GM19238 (cell line): ENCODE measurements around the gene AHSP.
"Not testable (repeated sequence)": the region's sequence is repeated elsewhere in the genome, so short reads cannot be mapped to it uniquely, and the experiment has no call there.

Experiments used
- DNase-seq: peaks from one replicate; pipeline ENCODE4 v3.0.0; 2011; ENCODE audit warnings: low spot score; ENCODE audit not compliant: insufficient read length

The AHSP gene

GRCh38 chr16:31530405-31530804, 2.7 kb downstream of the AHSP start:
- DNase-seq, result no peak

- DNase-seq, result no peak
Measured at GRCh38 chr16:31531096-31531495, 3.4 kb downstream of the AHSP start.

- no peak for DNase-seq
Measured at GRCh38 chr16:31532120-31532519, 4.4 kb downstream of the AHSP start.

- DNase-seq, result no peak
Measured at GRCh38 chr16:31532896-31533295, 5.2 kb downstream of the AHSP start.

- DNase-seq, result no peak
Measured at GRCh38 chr16:31535737-31536136, 8.0 kb downstream of the AHSP start.

GRCh38 chr16:31536804-31537361, 9.2 kb downstream of the AHSP start:
- DNase-seq, result no peak

GRCh38 chr16:31537362-31538242, 9.9 kb downstream of the AHSP start:
- DNase-seq, result no peak

- DNase-seq, result not testable (repeated sequence)
Measured at GRCh38 chr16:31538243-31538598, 10.5 kb downstream of the AHSP start.

GRCh38 chr16:31539762-31540161, 12.1 kb downstream of the AHSP start:
- DNase-seq, result not testable (repeated sequence)

- DNase-seq, result no peak
Measured at GRCh38 chr16:31542763-31543162, 15.1 kb downstream of the AHSP start.

GRCh38 chr16:31561426-31562233, 33.9 kb downstream of the AHSP start:
- DNase-seq, result no peak

GRCh38 chr16:31568577-31569359, 41.1 kb downstream of the AHSP start:
- DNase-seq, result no peak

GRCh38 chr16:31569360-31569717, 41.6 kb downstream of the AHSP start:
- DNase-seq, result no peak

- no peak for DNase-seq
Measured at GRCh38 chr16:31572821-31573220, 45.1 kb downstream of the AHSP start.

- DNase-seq, result not testable (repeated sequence)
Measured at GRCh38 chr16:31574159-31574558, 46.5 kb downstream of the AHSP start.

- DNase-seq, result no peak
Measured at GRCh38 chr16:31577411-31577810, 49.7 kb downstream of the AHSP start.
